ENCODE measurements around the gene DAPP1.

- 0 out of 2 replicates have a peak, but pooled peaks have one; percentile 37 for TF ChIP-seq GATAD2B (conservative IDR thresholded peaks at IDR 0.05; ENCODE audit: low read depth)
- 0 out of 2 replicates have a peak, but pooled peaks have one; percentile 29 for TF ChIP-seq GABPA (IDR thresholded peaks at IDR 0.05; ENCODE audit: low read depth)
Observed at GRCh38 chr4:99821918-99822503, 5.4 kb downstream of the DAPP1 start.
